Parathyroid adenoma (tissue), 2 donors: Measurements from ENCODE around the gene TMIGD3.
A peak's percentile ranks its signal among the peaks of the same experiment; 100 is the strongest.

Experiments
- H2AFZ ChIP-seq: fragments of 300-600 bp; sonication (generic); one replicate; pipeline ENCODE4 v1.7.0; 2017; ENCODE audit warnings: antibody characterized with exemption, mild to moderate bottlenecking
- H3K27ac ChIP-seq: fragments of 300-600 bp; sonication (generic); one replicate; pipeline ENCODE4 v1.7.0; 2017
- H3K27me3 ChIP-seq: fragments of 300-600 bp; sonication (generic); one replicate; pipeline ENCODE4 v1.7.0; 2017; ENCODE audit warnings: low read length; ENCODE audit not compliant: control insufficient read depth, insufficient read depth
- H3K36me3 ChIP-seq: fragments of 300-600 bp; sonication (generic); one replicate; pipeline ENCODE4 v1.7.0; 2017; ENCODE audit warnings: low read length; ENCODE audit not compliant: control insufficient read depth, insufficient read depth
- H3K4me1 ChIP-seq: fragments of 300-600 bp; sonication (generic); one replicate; pipeline ENCODE4 v1.7.0; 2017; ENCODE audit warnings: control low read depth
- H3K4me2 ChIP-seq: fragments of 300-600 bp; sonication (generic); one replicate; pipeline ENCODE4 v1.7.0; 2017; ENCODE audit warnings: low read length
- H3K4me3 ChIP-seq: fragments of 300-600 bp; sonication (generic); one replicate; pipeline ENCODE4 v1.7.0; 2017; ENCODE audit warnings: low read depth, low read length
- H3K79me2 ChIP-seq: fragments of 300-600 bp; sonication (generic); one replicate; pipeline ENCODE4 v1.7.0; 2017; ENCODE audit warnings: control low read depth
- H3K9ac ChIP-seq: fragments of 300-600 bp; sonication (generic); one replicate; pipeline ENCODE4 v1.7.0; 2017; ENCODE audit warnings: mild to moderate bottlenecking
- H3K9me3 ChIP-seq: fragments of 300-600 bp; sonication (generic); one replicate; pipeline ENCODE4 v1.7.0; 2017; ENCODE audit warnings: low read length; ENCODE audit not compliant: control insufficient read depth
- TF ChIP-seq, protein P1 (sequence below): fragments of 300-600 bp; sonication (generic); IDR thresholded peaks from one replicate; pipeline ENCODE4 v1.7.0; 2017; ENCODE audit warnings: antibody characterized with exemption, mild to moderate bottlenecking
- donor health status: primary hyperparathyroidism.

The TMIGD3 gene

GRCh38 chr1:111481387-111482221, 21.8 kb downstream of the TMIGD3 start:
- no peak overlapping the region for H3K4me3 ChIP-seq
- no peaks in the 10 kb centered on the region for H3K79me2 ChIP-seq
- H3K9ac ChIP-seq, result no peak overlapping the region
- no peak overlapping the region for H3K4me2 ChIP-seq
- H3K4me1 ChIP-seq, result no peaks in the 10 kb centered on the region
- no peak overlapping the region for H3K27ac ChIP-seq
- peak overlapping the region; percentile 28 for H2AFZ ChIP-seq
- TF ChIP-seq, protein P1, sequence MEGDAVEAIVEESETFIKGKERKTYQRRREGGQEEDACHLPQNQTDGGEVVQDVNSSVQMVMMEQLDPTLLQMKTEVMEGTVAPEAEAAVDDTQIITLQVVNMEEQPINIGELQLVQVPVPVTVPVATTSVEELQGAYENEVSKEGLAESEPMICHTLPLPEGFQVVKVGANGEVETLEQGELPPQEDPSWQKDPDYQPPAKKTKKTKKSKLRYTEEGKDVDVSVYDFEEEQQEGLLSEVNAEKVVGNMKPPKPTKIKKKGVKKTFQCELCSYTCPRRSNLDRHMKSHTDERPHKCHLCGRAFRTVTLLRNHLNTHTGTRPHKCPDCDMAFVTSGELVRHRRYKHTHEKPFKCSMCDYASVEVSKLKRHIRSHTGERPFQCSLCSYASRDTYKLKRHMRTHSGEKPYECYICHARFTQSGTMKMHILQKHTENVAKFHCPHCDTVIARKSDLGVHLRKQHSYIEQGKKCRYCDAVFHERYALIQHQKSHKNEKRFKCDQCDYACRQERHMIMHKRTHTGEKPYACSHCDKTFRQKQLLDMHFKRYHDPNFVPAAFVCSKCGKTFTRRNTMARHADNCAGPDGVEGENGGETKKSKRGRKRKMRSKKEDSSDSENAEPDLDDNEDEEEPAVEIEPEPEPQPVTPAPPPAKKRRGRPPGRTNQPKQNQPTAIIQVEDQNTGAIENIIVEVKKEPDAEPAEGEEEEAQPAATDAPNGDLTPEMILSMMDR, result peak; percentile 67
- H3K27me3 ChIP-seq, result no peaks in the 10 kb centered on the region
- no peaks in the 10 kb centered on the region for H3K36me3 ChIP-seq
- H3K9me3 ChIP-seq, result no peaks in the 10 kb centered on the region

DNA sequence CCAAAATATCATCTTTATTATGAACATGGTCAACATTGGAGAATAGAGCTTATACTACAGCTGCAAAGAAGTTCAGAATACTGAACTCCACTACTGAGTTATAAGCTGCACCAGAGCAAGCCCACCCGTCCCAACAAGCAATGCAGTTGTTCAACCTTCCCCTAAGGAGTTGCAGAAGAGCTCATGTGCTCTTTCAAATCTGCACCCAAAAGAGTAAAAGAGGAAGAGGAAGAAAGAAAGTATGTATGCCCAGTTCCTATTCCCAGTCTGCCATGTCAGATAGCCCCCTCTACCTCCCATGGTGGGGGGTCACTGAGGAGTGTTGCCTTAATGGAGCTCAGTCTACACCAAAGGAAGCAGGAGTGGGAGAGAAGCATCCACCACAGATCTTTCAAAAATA, 22.8 kb downstream of the TMIGD3 start:
- H3K4me2 ChIP-seq, result no peak overlapping the region
- TF ChIP-seq, protein P1, result no peak
- H3K4me1 ChIP-seq, result no peaks in the 10 kb centered on the region
- no peak overlapping the region for H3K4me3 ChIP-seq
- H3K27ac ChIP-seq, result no peak overlapping the region
- no peak overlapping the region for H2AFZ ChIP-seq
- no peaks in the 10 kb centered on the region for H3K27me3 ChIP-seq
- H3K9me3 ChIP-seq, result no peaks in the 10 kb centered on the region
- no peaks in the 10 kb centered on the region for H3K36me3 ChIP-seq
- no peak overlapping the region for H3K9ac ChIP-seq
- no peaks in the 10 kb centered on the region for H3K79me2 ChIP-seq

DNA sequence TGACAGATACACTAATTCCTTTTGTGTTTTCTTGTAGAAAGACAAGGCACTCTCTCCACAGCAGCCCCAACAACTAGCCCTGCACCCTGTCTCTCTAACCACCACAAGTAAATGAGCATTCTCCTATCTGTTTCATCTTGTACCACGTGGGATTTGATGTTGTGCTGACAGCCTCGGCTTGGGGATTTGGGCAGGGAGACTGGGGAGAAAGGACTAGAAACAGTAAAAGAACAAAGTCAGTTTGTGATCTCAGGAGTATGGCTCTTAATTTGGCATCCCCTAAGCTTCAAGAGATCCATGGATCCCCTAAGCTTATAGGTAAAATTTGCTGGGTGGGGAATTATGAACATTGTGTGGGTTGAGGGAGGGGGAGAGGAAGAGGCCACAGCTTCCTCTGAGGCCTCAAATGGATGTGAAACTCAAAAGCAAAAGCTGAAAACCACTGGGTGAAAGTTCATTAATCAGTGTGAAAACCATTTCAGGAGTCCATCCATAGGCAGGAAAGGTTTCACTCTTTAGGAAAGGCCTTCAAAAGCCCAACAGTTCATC, 26.6 kb downstream of the TMIGD3 start:
- TF ChIP-seq, protein P1, result no peak
- peak overlapping the region; percentile 28 for H2AFZ ChIP-seq
- H3K9ac ChIP-seq, result no peak overlapping the region
- no peak overlapping the region for H3K4me3 ChIP-seq
- no peaks in the 10 kb centered on the region for H3K36me3 ChIP-seq
- H3K27ac ChIP-seq, result no peak overlapping the region
- no peak overlapping the region for H3K4me2 ChIP-seq
- H3K79me2 ChIP-seq, result no peaks in the 10 kb centered on the region
- no peaks in the 10 kb centered on the region for H3K27me3 ChIP-seq
- H3K9me3 ChIP-seq, result no peaks in the 10 kb centered on the region
- H3K4me1 ChIP-seq, result no peaks in the 10 kb centered on the region

DNA sequence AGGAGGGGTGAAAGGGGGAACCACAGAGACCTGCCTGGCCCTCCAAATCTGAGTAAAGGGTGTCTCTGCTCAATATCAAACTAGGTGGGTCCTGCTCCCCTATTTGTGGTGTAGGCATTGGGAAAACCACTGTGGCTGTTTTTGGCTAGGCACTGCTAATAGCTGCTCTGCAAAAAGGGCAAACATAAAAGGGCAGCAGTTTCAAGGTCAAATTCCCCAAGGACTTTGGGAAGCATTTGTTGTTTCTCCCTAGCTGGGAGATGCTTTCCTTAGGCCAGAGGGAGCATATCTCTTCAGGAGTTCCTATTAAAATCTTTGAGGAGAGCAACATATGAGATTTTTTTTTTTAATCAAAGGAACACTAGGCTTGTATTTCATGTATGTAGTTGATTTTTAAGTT, 27.2 kb downstream of the TMIGD3 start:
- no peak overlapping the region for H3K4me2 ChIP-seq
- H3K4me3 ChIP-seq, result no peak overlapping the region
- no peaks in the 10 kb centered on the region for H3K27me3 ChIP-seq
- no peaks in the 10 kb centered on the region for H3K9me3 ChIP-seq
- no peak overlapping the region for H3K27ac ChIP-seq
- no peaks in the 10 kb centered on the region for H3K36me3 ChIP-seq
- H2AFZ ChIP-seq, result no peak overlapping the region
- no peak overlapping the region for H3K9ac ChIP-seq
- peaks cover 2% of the 10 kb centered on the region for H3K4me1 ChIP-seq
- TF ChIP-seq, protein P1, result no peak
- H3K79me2 ChIP-seq, result no peaks in the 10 kb centered on the region
